ENCODE data around the gene ATOH7. TPM values are rescaled to one million over a fixed set of nuclear protein-coding genes. Genes with fewer than 3 reads are reported as not detected.

ATOH7 gene
- polyA plus RNA-seq, 1 donor from 2014 or later, result 2.5 TPM

DNA sequence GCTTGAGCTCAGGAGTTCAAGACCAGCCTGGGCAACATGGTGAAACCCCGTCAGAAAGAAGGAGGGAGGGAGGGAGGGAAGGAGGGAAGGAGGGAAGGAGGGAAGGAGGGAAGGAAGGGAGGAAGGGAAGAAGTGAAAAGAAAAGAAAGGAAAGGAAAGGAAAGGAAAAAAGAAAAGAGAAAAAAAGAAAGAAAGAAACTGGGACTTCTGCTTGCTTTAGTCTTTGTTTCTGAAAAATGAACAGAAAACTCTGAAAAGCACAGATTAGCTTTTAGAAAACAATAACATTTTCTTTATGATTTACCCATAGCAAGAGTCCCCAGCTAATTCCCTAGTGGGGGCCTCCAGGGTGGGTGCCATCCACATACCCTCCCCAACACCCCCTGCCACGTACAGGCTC, 46.8 kb downstream of the ATOH7 start:
- Histone ChIP-seq H3F3A (ENCODE audit: insufficient read depth, low read length, poor library complexity, severe bottlenecking) (no peaks in the 10 kb centered on the region), H3K4me2 (ENCODE audit: low read length) (no peak overlapping the region), H3K9me3 (ENCODE audit: low read length) (no peaks in the 10 kb centered on the region), H3K27me3 (ENCODE audit: insufficient read depth, low read depth, low read length) (no peaks in the 10 kb centered on the region), H3K27ac (ENCODE audit: low read length) (no peak overlapping the region), H4K20me1 (ENCODE audit: insufficient read depth) (no peaks in the 10 kb centered on the region), H3K4me3 (ENCODE audit: low read length) (no peak overlapping the region), H3K36me3 (ENCODE audit: insufficient read depth, low read length) (no peaks in the 10 kb centered on the region), H3K79me2 (replicated peaks; ENCODE audit: insufficient read depth, low read length) (no peaks in the 10 kb centered on the region), H2AFZ (ENCODE audit: low read depth, low read length) (no peak overlapping the region), H3K9ac (ENCODE audit: low read length) (no peak overlapping the region), H3K9me2 (ENCODE audit: insufficient read depth, low read length) (no peaks in the 10 kb centered on the region)
- TF ChIP-seq RAD21 (conservative IDR thresholded peaks at IDR 0.05) (no peak), EP300 (conservative IDR thresholded peaks at IDR 0.05; ENCODE audit: poor library complexity, severe bottlenecking) (no peak), EZH2 (IDR thresholded peaks at IDR 0.05; ENCODE audit: borderline replicate concordance, insufficient read depth, low read length, poor library complexity, severe bottlenecking) (no peak), SMC3 (conservative IDR thresholded peaks at IDR 0.05; ENCODE audit: poor library complexity) (no peak), TAF1 (IDR thresholded peaks at IDR 0.05; ENCODE audit: low read depth) (no peak)
- TF ChIP-seq, protein P1, sequence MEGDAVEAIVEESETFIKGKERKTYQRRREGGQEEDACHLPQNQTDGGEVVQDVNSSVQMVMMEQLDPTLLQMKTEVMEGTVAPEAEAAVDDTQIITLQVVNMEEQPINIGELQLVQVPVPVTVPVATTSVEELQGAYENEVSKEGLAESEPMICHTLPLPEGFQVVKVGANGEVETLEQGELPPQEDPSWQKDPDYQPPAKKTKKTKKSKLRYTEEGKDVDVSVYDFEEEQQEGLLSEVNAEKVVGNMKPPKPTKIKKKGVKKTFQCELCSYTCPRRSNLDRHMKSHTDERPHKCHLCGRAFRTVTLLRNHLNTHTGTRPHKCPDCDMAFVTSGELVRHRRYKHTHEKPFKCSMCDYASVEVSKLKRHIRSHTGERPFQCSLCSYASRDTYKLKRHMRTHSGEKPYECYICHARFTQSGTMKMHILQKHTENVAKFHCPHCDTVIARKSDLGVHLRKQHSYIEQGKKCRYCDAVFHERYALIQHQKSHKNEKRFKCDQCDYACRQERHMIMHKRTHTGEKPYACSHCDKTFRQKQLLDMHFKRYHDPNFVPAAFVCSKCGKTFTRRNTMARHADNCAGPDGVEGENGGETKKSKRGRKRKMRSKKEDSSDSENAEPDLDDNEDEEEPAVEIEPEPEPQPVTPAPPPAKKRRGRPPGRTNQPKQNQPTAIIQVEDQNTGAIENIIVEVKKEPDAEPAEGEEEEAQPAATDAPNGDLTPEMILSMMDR (IDR thresholded peaks at IDR 0.05; ENCODE audit: poor library complexity, severe bottlenecking), result no peak
- TF ChIP-seq, protein P2, sequence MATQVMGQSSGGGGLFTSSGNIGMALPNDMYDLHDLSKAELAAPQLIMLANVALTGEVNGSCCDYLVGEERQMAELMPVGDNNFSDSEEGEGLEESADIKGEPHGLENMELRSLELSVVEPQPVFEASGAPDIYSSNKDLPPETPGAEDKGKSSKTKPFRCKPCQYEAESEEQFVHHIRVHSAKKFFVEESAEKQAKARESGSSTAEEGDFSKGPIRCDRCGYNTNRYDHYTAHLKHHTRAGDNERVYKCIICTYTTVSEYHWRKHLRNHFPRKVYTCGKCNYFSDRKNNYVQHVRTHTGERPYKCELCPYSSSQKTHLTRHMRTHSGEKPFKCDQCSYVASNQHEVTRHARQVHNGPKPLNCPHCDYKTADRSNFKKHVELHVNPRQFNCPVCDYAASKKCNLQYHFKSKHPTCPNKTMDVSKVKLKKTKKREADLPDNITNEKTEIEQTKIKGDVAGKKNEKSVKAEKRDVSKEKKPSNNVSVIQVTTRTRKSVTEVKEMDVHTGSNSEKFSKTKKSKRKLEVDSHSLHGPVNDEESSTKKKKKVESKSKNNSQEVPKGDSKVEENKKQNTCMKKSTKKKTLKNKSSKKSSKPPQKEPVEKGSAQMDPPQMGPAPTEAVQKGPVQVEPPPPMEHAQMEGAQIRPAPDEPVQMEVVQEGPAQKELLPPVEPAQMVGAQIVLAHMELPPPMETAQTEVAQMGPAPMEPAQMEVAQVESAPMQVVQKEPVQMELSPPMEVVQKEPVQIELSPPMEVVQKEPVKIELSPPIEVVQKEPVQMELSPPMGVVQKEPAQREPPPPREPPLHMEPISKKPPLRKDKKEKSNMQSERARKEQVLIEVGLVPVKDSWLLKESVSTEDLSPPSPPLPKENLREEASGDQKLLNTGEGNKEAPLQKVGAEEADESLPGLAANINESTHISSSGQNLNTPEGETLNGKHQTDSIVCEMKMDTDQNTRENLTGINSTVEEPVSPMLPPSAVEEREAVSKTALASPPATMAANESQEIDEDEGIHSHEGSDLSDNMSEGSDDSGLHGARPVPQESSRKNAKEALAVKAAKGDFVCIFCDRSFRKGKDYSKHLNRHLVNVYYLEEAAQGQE (IDR thresholded peaks at IDR 0.05; ENCODE audit: borderline replicate concordance), result no peak

DNA sequence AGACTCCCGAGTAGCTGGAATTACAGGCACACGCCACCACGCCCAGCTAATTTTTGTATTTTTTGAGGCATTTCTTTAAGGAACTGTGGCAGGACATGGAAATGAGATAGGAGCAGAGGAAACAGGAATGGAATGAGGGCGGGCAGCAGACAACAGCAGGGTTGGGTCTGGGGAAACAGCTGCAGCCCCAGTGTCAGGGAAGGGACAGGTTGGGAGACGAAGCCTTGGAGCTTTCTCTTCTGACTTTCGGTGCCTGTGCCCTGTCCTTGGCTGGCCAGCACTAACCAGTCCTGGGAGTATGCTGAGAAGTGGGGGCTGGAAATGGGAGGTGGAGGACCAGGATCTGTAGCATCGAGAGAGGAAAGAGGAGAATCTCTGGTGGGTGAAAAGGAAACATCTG, 47.4 kb downstream of the ATOH7 start:
- H2AFZ ChIP-seq (ENCODE audit: low read depth, low read length), result no peak overlapping the region
- no peaks in the 10 kb centered on the region for H3F3A ChIP-seq (ENCODE audit: insufficient read depth, low read length, poor library complexity, severe bottlenecking)
- H3K79me2 ChIP-seq (replicated peaks; ENCODE audit: insufficient read depth, low read length), result no peaks in the 10 kb centered on the region
- no peak for TF ChIP-seq POLR2AphosphoS5 (IDR thresholded peaks at IDR 0.05)
- TF ChIP-seq, protein P1 (IDR thresholded peaks at IDR 0.05; ENCODE audit: poor library complexity, severe bottlenecking), result no peak
- TF ChIP-seq EZH2 (IDR thresholded peaks at IDR 0.05; ENCODE audit: borderline replicate concordance, insufficient read depth, low read length, poor library complexity, severe bottlenecking), result no peak
- no peak for TF ChIP-seq SMC3 (conservative IDR thresholded peaks at IDR 0.05; ENCODE audit: poor library complexity)
- no peak for TF ChIP-seq TAF1 (IDR thresholded peaks at IDR 0.05; ENCODE audit: low read depth)
- no peak for TF ChIP-seq RAD21 (conservative IDR thresholded peaks at IDR 0.05)
- TF ChIP-seq EP300 (conservative IDR thresholded peaks at IDR 0.05; ENCODE audit: poor library complexity, severe bottlenecking), result no peak
- no peak for TF ChIP-seq MXI1 (conservative IDR thresholded peaks at IDR 0.05; ENCODE audit: poor library complexity, severe bottlenecking)
- TF ChIP-seq, protein P2 (IDR thresholded peaks at IDR 0.05; ENCODE audit: borderline replicate concordance), result no peak
- no peaks in the 10 kb centered on the region for H3K9me2 ChIP-seq (ENCODE audit: insufficient read depth, low read length)
- H3K9ac ChIP-seq (ENCODE audit: low read length), result no peak overlapping the region
- no peaks in the 10 kb centered on the region for H3K27me3 ChIP-seq (ENCODE audit: insufficient read depth, low read depth, low read length)
- H3K4me2 ChIP-seq (ENCODE audit: low read length), result no peak overlapping the region
- no peaks in the 10 kb centered on the region for H3K36me3 ChIP-seq (ENCODE audit: insufficient read depth, low read length)
- no peaks in the 10 kb centered on the region for H4K20me1 ChIP-seq (ENCODE audit: insufficient read depth)
- H3K27ac ChIP-seq (ENCODE audit: low read length), result no peak overlapping the region
- no peaks in the 10 kb centered on the region for H3K9me3 ChIP-seq (ENCODE audit: low read length)
- H3K4me3 ChIP-seq (ENCODE audit: low read length), result no peak overlapping the region
